DND-41 (cell line): ENCODE measurements around the gene IFIT1.
"Not testable (repeated sequence)": the region's sequence is repeated elsewhere in the genome, so short reads cannot be mapped to it uniquely, and the experiment has no call there.

Experiments used
- ATAC-seq: fragments of 200-7000 bp; cut with Tn5 transposase; 3 replicates; pipeline ENCODE4 v1.9.1; 2021; ENCODE audit warnings: low read depth; ENCODE audit not compliant: insufficient read depth
- DNase-seq: peaks from one replicate; pipeline ENCODE4 v3.0.0-alpha.2; 2020
- H2AFZ ChIP-seq: 2 replicates; pipeline ENCODE4 v1.6.0; 2012; ENCODE audit warnings: low read depth, low read length
- H3K27ac ChIP-seq: 2 replicates; pipeline ENCODE4 v1.5.1; 2012; ENCODE audit warnings: low read length, inconsistent platforms
- H3K27me3 ChIP-seq: fragments of 200-600 bp; sonication (generic); 2 replicates; pipeline ENCODE4 v1.6.0; 2012; ENCODE audit warnings: low read length, mild to moderate bottlenecking, inconsistent platforms; ENCODE audit not compliant: insufficient read depth, poor library complexity
- H3K36me3 ChIP-seq: 2 replicates; pipeline ENCODE4 v1.5.1; 2012; ENCODE audit warnings: low read length, inconsistent platforms; ENCODE audit not compliant: insufficient read depth
- H3K4me1 ChIP-seq: 2 replicates; pipeline ENCODE4 v1.5.1; 2012; ENCODE audit warnings: mild to moderate bottlenecking, low read length; ENCODE audit not compliant: insufficient read depth
- H3K4me2 ChIP-seq: 2 replicates; pipeline ENCODE4 v1.6.0; 2012; ENCODE audit warnings: mild to moderate bottlenecking, moderate library complexity, low read length, inconsistent platforms; ENCODE audit not compliant: insufficient read depth
- H3K4me3 ChIP-seq, 2 experiments: fragments of 200-600 bp in 1 of 2; shearing (Covaris generic) in 1 of 2; 2 replicates each; pipeline ENCODE4 v1.5.1; 2012 to 2016; ENCODE audit warnings: inconsistent platforms in 2 of 2, low read length in 2 of 2, mild to moderate bottlenecking in 2 of 2, low read depth in 1 of 2, moderate library complexity in 1 of 2
- H3K79me2 ChIP-seq: 2 replicates; pipeline ENCODE4 v1.6.0; 2012; ENCODE audit warnings: low read length, inconsistent platforms; ENCODE audit not compliant: insufficient read depth
- H3K9ac ChIP-seq: 2 replicates; pipeline ENCODE4 v1.6.0; 2012; ENCODE audit warnings: low read depth, mild to moderate bottlenecking, inconsistent platforms, low read length, moderate library complexity
- H3K9me3 ChIP-seq: 2 replicates; pipeline ENCODE4 v1.5.1; 2012; ENCODE audit warnings: low read length, moderate library complexity, mild to moderate bottlenecking, inconsistent platforms; ENCODE audit not compliant: insufficient read depth, severe bottlenecking
- H4K20me1 ChIP-seq: 2 replicates; pipeline ENCODE4 v1.6.0; 2012; ENCODE audit warnings: low read length; ENCODE audit not compliant: insufficient read depth
- CTCF ChIP-seq: IDR thresholded peaks from 2 replicates; pipeline ENCODE4 v1.5.1; 2012; ENCODE audit warnings: borderline replicate concordance, low read length, moderate library complexity, mild to moderate bottlenecking; ENCODE audit not compliant: poor library complexity, severe bottlenecking; ENCODE audit errors: extremely low read depth
- EZH2 ChIP-seq: IDR thresholded peaks from 3 replicates; pipeline ENCODE4 v1.6.1; 2012; ENCODE audit warnings: borderline replicate concordance, low read depth, mild to moderate bottlenecking, moderate library complexity, low read length, inconsistent platforms; ENCODE audit not compliant: severe bottlenecking

The IFIT1 gene

GRCh38 chr10:89348481-89348880 lies 43.9 kb upstream of the IFIT1 start:
- no peaks in the 10 kb centered on the region for H3K79me2 ChIP-seq
- H4K20me1 ChIP-seq, result no peaks in the 10 kb centered on the region
- no peaks in the 10 kb centered on the region for H3K36me3 ChIP-seq
- no peak overlapping the region for H3K4me3 ChIP-seq
- H3K4me2 ChIP-seq, result no peak overlapping the region
- H3K27ac ChIP-seq, result no peak overlapping the region
- no peaks in the 10 kb centered on the region for H3K4me1 ChIP-seq
- no peaks in the 10 kb centered on the region for H3K27me3 ChIP-seq
- H3K9ac ChIP-seq, result no peak overlapping the region
- no peak for TF ChIP-seq CTCF
- TF ChIP-seq EZH2, result no peak
- H3K9me3 ChIP-seq, result no peaks in the 10 kb centered on the region
- H2AFZ ChIP-seq, result no peak overlapping the region
- no peak for ATAC-seq
- no peak for DNase-seq

GRCh38 chr10:89348975-89349374 lies 43.4 kb upstream of the IFIT1 start:
- H3K36me3 ChIP-seq, result no peaks in the 10 kb centered on the region
- TF ChIP-seq CTCF (no peak), EZH2 (no peak)
- H3K4me1 ChIP-seq, result no peaks in the 10 kb centered on the region
- DNase-seq (no peak), ATAC-seq (no peak)
- H3K4me2 ChIP-seq, result no peak overlapping the region
- no peaks in the 10 kb centered on the region for H4K20me1 ChIP-seq
- H3K9ac ChIP-seq, result no peak overlapping the region
- H2AFZ ChIP-seq, result no peak overlapping the region
- no peaks in the 10 kb centered on the region for H3K79me2 ChIP-seq
- H3K4me3 ChIP-seq, result no peak overlapping the region
- H3K27me3 ChIP-seq, result no peaks in the 10 kb centered on the region
- no peaks in the 10 kb centered on the region for H3K9me3 ChIP-seq
- no peak overlapping the region for H3K27ac ChIP-seq

- DNase-seq, H3K27me3 ChIP-seq, H3K36me3 ChIP-seq, ATAC-seq, H3K4me2 ChIP-seq, H3K9ac ChIP-seq, H3K4me1 ChIP-seq, H2AFZ ChIP-seq, H3K9me3 ChIP-seq, H3K27ac ChIP-seq, H3K79me2 ChIP-seq, H4K20me1 ChIP-seq, H3K4me3 ChIP-seq: not testable (repeated sequence)
These were observed 41.6 kb upstream of the IFIT1 start for GRCh38 chr10:89350631-89351315.

GRCh38 chr10:89351412-89351779 lies 41.0 kb upstream of the IFIT1 start:
- H4K20me1 ChIP-seq, result no peaks in the 10 kb centered on the region
- no peaks in the 10 kb centered on the region for H3K79me2 ChIP-seq
- ATAC-seq (no peak; the same call in 2 of the 3 replicates), DNase-seq (no peak)
- no peaks in the 10 kb centered on the region for H3K9me3 ChIP-seq
- H3K4me2 ChIP-seq, result no peak overlapping the region
- H3K27me3 ChIP-seq, result no peaks in the 10 kb centered on the region
- no peak overlapping the region for H2AFZ ChIP-seq
- no peaks in the 10 kb centered on the region for H3K4me1 ChIP-seq
- no peak overlapping the region for H3K27ac ChIP-seq
- no peak overlapping the region for H3K9ac ChIP-seq
- H3K4me3 ChIP-seq, result no peak overlapping the region
- TF ChIP-seq CTCF, result no peak
- no peak for TF ChIP-seq EZH2
- no peaks in the 10 kb centered on the region for H3K36me3 ChIP-seq
